Stimulated activated CD8-positive, alpha-beta memory T cell treated with anti-CD3 and anti-CD28 coated beads, Interleukin-15, amount 100 ng/mL, for 1 hour (primary cell): ENCODE data around the gene CDC42EP1.

Experiments used
- DNase-seq: peaks from one replicate; pipeline ENCODE4 v3.0.0-alpha.2; 2020; ENCODE audit warnings: low read depth

Gene CDC42EP1

DNA sequence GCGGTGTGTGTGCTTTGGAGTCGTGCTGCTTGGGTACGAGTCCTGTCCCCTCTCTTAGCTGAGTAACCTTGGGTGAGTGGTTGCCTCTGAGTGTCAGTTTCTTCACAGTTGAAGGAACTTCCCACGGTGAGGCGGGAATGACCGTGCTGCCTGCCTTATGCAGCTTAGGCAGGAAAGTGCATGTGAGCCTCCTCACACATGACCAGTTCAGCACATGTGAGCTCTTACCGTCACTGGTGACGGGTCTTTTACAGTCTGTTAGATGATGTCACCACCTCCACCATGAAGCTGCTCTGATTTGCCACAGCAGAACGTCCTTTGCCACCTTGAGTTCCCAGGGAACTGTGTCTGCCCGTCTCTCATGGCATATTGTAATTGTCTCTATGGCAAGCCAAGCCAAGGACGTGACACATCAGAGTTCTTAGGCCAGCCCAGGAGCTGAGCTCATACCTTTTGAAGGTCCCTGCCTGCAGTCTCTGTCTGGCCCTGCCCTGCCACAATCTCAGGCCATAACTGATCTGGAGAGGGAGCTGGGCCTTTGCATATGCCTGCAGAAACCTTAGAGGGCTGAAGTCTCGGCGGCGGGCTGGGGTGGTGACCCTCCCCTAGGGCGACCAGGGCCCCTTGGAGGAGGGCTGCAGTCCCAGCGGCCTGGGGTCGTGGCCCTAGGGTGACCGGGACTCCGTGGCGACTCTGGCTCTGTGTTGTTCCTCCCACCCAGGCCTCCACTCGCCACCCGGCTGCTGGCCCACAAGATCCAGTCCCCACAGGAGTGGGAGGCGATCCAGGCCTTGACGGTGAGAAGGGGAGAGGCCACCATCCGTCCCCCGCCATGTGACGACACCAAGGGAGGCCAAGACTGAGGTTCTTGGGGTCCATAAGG is 56.2 kb downstream of the CDC42EP1 start:
- no peak for DNase-seq

DNA sequence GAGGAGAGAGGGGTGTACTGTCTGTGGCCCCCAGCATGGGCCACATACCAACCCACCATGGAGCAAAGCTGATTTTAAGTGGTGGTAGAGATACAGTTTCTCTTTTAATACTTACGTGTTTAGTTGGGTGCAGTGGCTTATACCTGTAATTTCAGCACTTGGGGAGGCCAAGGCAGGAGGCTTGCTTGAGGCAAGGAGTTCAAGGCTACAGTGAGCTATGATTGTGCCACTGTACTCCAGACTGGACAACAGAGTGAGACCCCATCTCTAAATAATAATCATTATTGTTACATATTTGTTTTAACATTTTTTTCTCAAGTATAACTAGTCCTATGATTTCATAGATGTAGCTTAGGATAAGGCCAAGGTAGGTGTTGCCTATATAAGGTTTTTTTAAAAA is 57.2 kb downstream of the CDC42EP1 start:
- DNase-seq = no peak

DNA sequence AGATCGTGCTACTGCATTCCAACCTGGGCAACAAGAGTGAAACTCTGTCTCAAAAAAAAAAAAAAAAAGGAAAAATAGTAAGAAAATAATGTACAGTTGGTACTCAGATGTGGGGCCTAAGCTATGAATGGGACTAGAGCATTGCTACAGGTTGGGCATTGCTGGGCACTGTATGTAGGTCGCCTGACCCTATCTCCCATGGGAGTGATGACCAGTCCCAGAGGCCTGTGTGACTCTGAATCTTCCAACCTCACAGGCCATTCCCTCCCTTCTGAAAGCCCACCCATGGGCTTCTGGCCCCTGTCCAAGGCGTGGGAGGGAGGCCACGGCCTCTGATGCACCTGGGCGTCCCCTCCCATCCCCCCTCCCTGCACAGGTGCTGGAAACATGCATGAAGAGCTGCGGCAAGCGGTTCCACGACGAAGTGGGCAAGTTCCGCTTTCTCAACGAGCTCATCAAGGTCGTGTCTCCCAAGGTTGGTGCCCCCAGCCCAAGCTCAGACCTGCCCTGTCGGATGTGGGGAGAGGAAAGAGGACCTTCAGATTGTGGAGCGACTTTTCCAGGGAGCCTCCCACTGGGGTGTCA is 57.9 kb downstream of the CDC42EP1 start:
- DNase-seq = no peak

DNA sequence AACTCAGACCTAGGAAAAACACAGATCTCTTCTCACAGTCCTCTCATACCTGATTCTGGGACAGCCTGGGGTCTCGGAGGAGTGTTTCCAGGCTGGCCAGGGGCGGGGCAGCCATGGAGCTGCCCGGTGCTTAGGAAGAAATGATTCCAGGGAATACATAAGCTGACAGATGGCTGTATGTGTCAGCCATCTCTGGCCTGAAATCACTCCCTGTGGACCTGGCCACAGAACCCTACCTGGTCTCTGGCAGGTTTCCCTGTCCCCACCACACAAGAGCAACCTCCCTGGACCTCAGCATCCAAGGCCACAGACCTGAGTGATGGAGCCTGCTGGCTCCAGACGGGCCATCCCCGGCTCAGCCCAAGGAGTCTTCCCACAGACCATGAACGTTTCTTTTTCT is 58.4 kb downstream of the CDC42EP1 start:
- DNase-seq = no peak
